Cardiac fibroblast (primary cell): ENCODE data around the gene RITA1.

Source experiments
- DNase-seq, 2 donors: peaks; one replicate each; pipeline versions ENCODE4 v3.0.0 to v3.0.0-alpha.2; 2010; ENCODE audit warnings: low read depth in 2 of 2
- H3K4me3 ChIP-seq, 2 donors: replicated peaks in 1 of 2; 1 replicate in 1 of 2; 2 replicates in 1 of 2; pipeline ENCODE4 v1.5.1; 2011; ENCODE audit warnings: low read depth in 2 of 2, low read length in 2 of 2, mild to moderate bottlenecking in 2 of 2, moderate library complexity in 1 of 2
- CTCF ChIP-seq: IDR thresholded peaks from one replicate; pipeline ENCODE4 v1.5.1; 2011; ENCODE audit warnings: low read depth, mild to moderate bottlenecking, low read length, inconsistent platforms

Gene RITA1

GRCh38 chr12:113237748-113238147 is 52.2 kb downstream of the RITA1 start:
- TF ChIP-seq CTCF, result no peak
- no peak for DNase-seq
- no peak overlapping the region for H3K4me3 ChIP-seq

GRCh38 chr12:113238309-113238708 is 52.8 kb downstream of the RITA1 start:
- no peak for DNase-seq
- TF ChIP-seq CTCF, result no peak
- no peak overlapping the region for H3K4me3 ChIP-seq

GRCh38 chr12:113239288-113239771 is 53.8 kb downstream of the RITA1 start:
- DNase-seq, result no peak
- no peak for TF ChIP-seq CTCF
- no peak overlapping the region for H3K4me3 ChIP-seq

- H3K4me3 ChIP-seq, result no peak overlapping the region
- peak in 1 of 2 donors; percentile 40 for DNase-seq
- no peak for TF ChIP-seq CTCF
Measured at GRCh38 chr12:113239811-113240331, 54.4 kb downstream of the RITA1 start.

GRCh38 chr12:113240395-113240794 is 54.9 kb downstream of the RITA1 start:
- no peak for TF ChIP-seq CTCF
- no peak overlapping the region for H3K4me3 ChIP-seq
- no peak for DNase-seq

- H3K4me3 ChIP-seq, result no peak overlapping the region
- TF ChIP-seq CTCF, result no peak
- DNase-seq, result peak in 1 of 2 donors; percentile 96
Measured at GRCh38 chr12:113241191-113242025, 55.9 kb downstream of the RITA1 start.
